Hepatocyte (in vitro differentiated cells): ENCODE results near the gene SPSB1. TPM values are rescaled to one million over a fixed set of nuclear protein-coding genes. Genes with fewer than 3 reads are reported as not detected.

ENCODE experiments used
- DNase-seq: peaks from one replicate; pipeline ENCODE4 v3.0.0-alpha.2; 2016; ENCODE audit warnings: low spot score
- H2AFZ ChIP-seq: fragments of 200-600 bp; sonication (generic); 2 replicates; pipeline ENCODE4 v1.6.0; 2016; ENCODE audit warnings: antibody characterized with exemption, mild to moderate bottlenecking
- H3K27ac ChIP-seq: fragments of 200-600 bp; sonication (generic); 2 replicates; pipeline ENCODE4 v1.5.1; 2016; ENCODE audit warnings: mild to moderate bottlenecking
- H3K27me3 ChIP-seq: fragments of 200-600 bp; sonication (generic); 2 replicates; pipeline ENCODE4 v1.6.1; 2016
- H3K36me3 ChIP-seq: fragments of 200-600 bp; sonication (generic); replicated peaks from 2 replicates; pipeline ENCODE4 v1.5.1; 2016; ENCODE audit warnings: low read depth; ENCODE audit not compliant: insufficient read depth
- H3K4me1 ChIP-seq: fragments of 200-600 bp; sonication (generic); 2 replicates; pipeline ENCODE4 v1.5.1; 2016; ENCODE audit warnings: mild to moderate bottlenecking, moderate library complexity; ENCODE audit not compliant: insufficient read depth
- H3K4me2 ChIP-seq: fragments of 200-600 bp; sonication (generic); 2 replicates; pipeline ENCODE4 v1.6.0; 2016
- H3K4me3 ChIP-seq: fragments of 200-600 bp; sonication (generic); 2 replicates; pipeline ENCODE4 v1.5.1; 2016; ENCODE audit warnings: mild to moderate bottlenecking
- H3K79me2 ChIP-seq: fragments of 200-600 bp; sonication (generic); 2 replicates; pipeline ENCODE4 v1.6.0; 2017; ENCODE audit warnings: mild to moderate bottlenecking
- H3K9me2 ChIP-seq: fragments of 200-600 bp; sonication (generic); replicated peaks from 2 replicates; pipeline ENCODE4 v1.6.0; 2017; ENCODE audit warnings: mild to moderate bottlenecking; ENCODE audit not compliant: insufficient read depth
- H3K9me3 ChIP-seq: fragments of 200-600 bp; sonication (generic); 2 replicates; pipeline ENCODE4 v1.5.1; 2016; ENCODE audit warnings: low read depth, mild to moderate bottlenecking
- H4K20me1 ChIP-seq: fragments of 200-600 bp; sonication (generic); 2 replicates; pipeline ENCODE4 v1.6.0; 2016; ENCODE audit warnings: mild to moderate bottlenecking; ENCODE audit not compliant: insufficient read depth, poor library complexity, severe bottlenecking
- EZH2 ChIP-seq: fragments of 200-600 bp; sonication (generic); IDR thresholded peaks from 2 replicates; pipeline ENCODE4 v1.6.1; 2016; ENCODE audit warnings: antibody characterized with exemption, mild to moderate bottlenecking, borderline replicate concordance
- EZH2phosphoT487 ChIP-seq: fragments of 200-600 bp; sonication (generic); IDR thresholded peaks from one replicate; pipeline ENCODE4 v1.6.1; 2018; ENCODE audit warnings: antibody characterized with exemption, mild to moderate bottlenecking, low read depth, moderate library complexity; ENCODE audit not compliant: unreplicated experiment, severe bottlenecking
- WGBS: methylation state at CpG from one replicate; pipeline ENCODE4 v1.1.6; 2016; ENCODE audit warnings: low lambda C conversion rate; ENCODE audit errors: missing lambda C conversion rate; 5-methylcytosine and 5-hydroxymethylcytosine counted together
- polyA plus RNA-seq: library from polyadenylated mRNA; unstranded; fragments of >200 nt; fragmentation: Nextera tagmentation; extraction: Ambion mirVana; gene quantifications from 2 replicates; pipeline ENCODE4 v1.2.1, GENCODE V29; 2016
- total RNA-seq: library from RNA; depleted of rRNA; stranded (reverse); fragments of >200 nt; gene quantifications from 2 replicates; pipeline ENCODE4 v1.2.3, GENCODE V29; 2014
- TF ChIP-seq, protein P1 (sequence below): fragments of 200-600 bp; sonication (generic); IDR thresholded peaks from 2 replicates; pipeline ENCODE4 v1.5.1; 2016; ENCODE audit warnings: antibody characterized with exemption, mild to moderate bottlenecking; ENCODE audit not compliant: poor library complexity

SPSB1 gene
- total and polyA plus RNA-seq, 2 experiments from 2014 or later, result 61.3 to 102 TPM

DNA sequence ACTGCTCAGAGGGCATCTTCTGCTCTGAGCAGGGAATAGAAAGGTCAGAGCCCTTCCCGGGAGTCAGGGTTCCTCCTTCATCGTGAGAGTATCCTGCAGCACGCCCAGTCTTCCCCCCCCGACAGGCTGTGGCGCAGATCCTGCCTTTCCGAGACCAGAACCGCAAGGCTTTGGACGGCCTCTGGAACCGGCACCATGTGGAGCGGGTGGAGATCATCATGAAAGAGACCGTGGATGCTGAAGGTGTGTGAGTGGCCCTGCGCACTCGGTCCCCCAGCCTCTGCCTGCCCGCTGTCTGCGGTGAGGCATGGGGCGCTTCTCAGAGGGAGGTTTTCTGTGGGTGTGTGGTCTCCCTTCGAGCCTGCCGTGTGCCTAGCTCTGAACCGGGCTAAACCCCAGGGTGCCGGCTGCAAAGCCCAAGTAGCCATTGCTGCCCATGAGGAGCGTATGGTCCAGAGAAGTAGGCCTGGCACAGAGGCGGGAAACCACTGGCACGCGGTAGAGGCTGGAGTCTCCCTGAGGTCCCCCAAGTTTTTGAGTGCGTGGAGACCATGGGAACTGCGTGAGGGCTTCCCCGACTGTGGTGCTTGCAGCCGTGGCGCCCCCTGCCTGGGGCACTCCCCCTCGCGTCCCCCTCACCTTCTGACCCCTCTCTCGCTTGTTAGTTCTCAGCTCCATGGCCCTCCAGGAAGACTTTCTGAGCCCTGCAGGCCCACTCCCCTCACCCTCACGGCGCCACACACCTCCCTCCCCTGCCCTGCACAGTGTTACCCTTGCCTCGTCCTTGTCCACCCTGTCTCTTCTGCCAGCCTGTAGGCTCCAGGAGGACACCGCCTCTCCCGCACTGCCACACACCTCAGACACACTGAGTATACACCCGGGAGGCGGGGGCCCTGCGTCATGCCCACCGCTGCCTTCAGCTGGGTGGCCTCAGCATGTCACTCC lies 45.6 kb upstream of the SPSB1 start:
- Histone ChIP-seq H3K36me3 (no peaks in the 10 kb centered on the region), H4K20me1 (peaks cover 3% of the 10 kb centered on the region), H3K79me2 (peaks cover 22% of the 10 kb centered on the region), H3K9me3 (no peaks in the 10 kb centered on the region), H3K9me2 (no peaks in the 10 kb centered on the region), H3K27me3 (no peaks in the 10 kb centered on the region), H2AFZ (no peak overlapping the region), H3K4me3 (no peak overlapping the region), H3K4me2 (no peak overlapping the region), H3K27ac (no peak overlapping the region), H3K4me1 (peaks cover 30% of the 10 kb centered on the region)
- TF ChIP-seq EZH2phosphoT487 (no peak), EZH2 (no peak)
- TF ChIP-seq, protein P1, sequence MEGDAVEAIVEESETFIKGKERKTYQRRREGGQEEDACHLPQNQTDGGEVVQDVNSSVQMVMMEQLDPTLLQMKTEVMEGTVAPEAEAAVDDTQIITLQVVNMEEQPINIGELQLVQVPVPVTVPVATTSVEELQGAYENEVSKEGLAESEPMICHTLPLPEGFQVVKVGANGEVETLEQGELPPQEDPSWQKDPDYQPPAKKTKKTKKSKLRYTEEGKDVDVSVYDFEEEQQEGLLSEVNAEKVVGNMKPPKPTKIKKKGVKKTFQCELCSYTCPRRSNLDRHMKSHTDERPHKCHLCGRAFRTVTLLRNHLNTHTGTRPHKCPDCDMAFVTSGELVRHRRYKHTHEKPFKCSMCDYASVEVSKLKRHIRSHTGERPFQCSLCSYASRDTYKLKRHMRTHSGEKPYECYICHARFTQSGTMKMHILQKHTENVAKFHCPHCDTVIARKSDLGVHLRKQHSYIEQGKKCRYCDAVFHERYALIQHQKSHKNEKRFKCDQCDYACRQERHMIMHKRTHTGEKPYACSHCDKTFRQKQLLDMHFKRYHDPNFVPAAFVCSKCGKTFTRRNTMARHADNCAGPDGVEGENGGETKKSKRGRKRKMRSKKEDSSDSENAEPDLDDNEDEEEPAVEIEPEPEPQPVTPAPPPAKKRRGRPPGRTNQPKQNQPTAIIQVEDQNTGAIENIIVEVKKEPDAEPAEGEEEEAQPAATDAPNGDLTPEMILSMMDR, result no peak
- 95% methylated on average over 39 of the region's 41 CpGs for WGBS
- no peak for DNase-seq

DNA sequence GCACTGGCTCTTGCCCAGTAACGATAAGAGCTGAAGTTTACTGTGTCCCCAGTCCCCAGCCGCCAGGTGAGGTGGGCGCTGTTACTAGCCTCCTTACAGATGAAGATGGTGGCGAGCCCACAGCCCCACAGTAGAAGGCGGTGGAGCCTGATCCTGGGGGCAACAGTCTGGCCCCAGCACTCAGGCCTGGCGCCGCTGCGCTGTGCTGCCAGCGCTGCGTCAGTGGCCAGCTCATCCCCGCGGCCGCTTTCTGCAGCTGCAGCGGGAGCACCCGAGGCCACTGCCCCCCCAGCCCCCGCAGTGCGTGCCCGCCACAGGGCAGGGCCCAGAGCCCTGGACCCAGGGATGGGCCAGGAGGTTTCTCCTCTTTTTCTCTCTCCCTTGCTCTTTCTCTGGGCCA lies 44.8 kb upstream of the SPSB1 start:
- peaks cover 23% of the 10 kb centered on the region for H3K79me2 ChIP-seq
- H4K20me1 ChIP-seq, result peaks cover 3% of the 10 kb centered on the region
- H3K9me2 ChIP-seq, result no peaks in the 10 kb centered on the region
- H3K4me1 ChIP-seq, result peaks cover 27% of the 10 kb centered on the region
- no peak overlapping the region for H3K4me3 ChIP-seq
- H3K9me3 ChIP-seq, result no peaks in the 10 kb centered on the region
- H2AFZ ChIP-seq, result no peak overlapping the region
- no peaks in the 10 kb centered on the region for H3K36me3 ChIP-seq
- over 99% methylated on average over 18 of the region's 18 CpGs for WGBS
- H3K4me2 ChIP-seq, result no peak overlapping the region
- DNase-seq, result no peak
- H3K27ac ChIP-seq, result no peak overlapping the region
- no peaks in the 10 kb centered on the region for H3K27me3 ChIP-seq
- TF ChIP-seq, protein P1, result no peak
- TF ChIP-seq EZH2phosphoT487, result no peak
- TF ChIP-seq EZH2, result no peak

DNA sequence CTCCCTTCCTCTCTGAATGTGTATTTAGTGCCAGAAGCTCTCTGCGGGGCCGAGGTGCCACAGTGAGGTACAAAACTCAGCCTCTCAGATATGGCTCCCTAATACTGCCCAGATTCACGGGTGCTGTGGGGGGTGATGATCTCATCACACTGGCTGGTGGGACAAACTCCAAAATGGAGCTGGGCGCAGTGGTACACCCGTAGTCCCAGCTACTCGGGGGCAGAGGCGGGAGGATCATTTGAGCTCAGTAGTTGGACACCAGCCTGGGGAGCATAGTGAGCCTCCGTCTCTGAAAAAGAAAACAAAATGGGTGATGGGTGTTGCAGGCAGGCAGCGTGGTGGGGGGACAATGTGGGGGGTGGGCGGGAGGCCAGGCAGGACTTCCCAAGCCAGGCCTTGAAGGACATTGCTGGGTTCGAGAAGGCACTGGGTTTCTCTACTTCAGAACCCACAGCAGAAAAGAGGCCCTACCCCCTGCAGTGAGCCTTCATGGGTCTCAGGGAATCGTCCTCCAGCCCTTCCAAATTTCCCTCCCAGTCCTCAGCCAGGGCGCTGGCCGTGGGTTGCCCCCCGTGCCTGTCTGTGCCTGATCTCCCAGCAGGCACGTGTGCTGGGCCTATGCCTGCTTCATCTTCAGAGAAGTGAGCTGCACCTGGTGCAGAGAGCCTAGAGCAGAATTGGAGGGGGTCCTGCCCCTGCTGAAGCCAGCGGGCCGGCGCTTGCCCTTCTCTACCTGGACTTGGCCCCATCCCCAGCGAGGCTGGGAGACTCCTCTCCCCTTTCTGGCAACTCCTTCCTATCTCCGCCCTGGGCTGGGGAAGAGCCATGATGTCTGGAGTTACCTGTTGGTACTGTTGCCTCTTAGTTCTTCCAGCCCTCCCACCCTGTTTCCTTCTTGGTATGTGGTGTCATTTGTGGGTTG lies 44.1 kb upstream of the SPSB1 start:
- peaks cover 3% of the 10 kb centered on the region for H4K20me1 ChIP-seq
- 94% methylated on average over 19 of the region's 21 CpGs for WGBS
- H3K4me1 ChIP-seq, result peaks cover 32% of the 10 kb centered on the region
- H3K79me2 ChIP-seq, result peaks cover 17% of the 10 kb centered on the region
- H2AFZ ChIP-seq, result no peak overlapping the region
- H3K9me2 ChIP-seq, result no peaks in the 10 kb centered on the region
- no peak for DNase-seq
- H3K27ac ChIP-seq, result peak overlapping the region; percentile 39
- no peak overlapping the region for H3K4me3 ChIP-seq
- H3K27me3 ChIP-seq, result no peaks in the 10 kb centered on the region
- H3K36me3 ChIP-seq, result no peaks in the 10 kb centered on the region
- H3K9me3 ChIP-seq, result no peaks in the 10 kb centered on the region
- TF ChIP-seq EZH2, result no peak
- TF ChIP-seq, protein P1, result no peak
- TF ChIP-seq EZH2phosphoT487, result no peak
- H3K4me2 ChIP-seq, result peak overlapping the region; percentile 17
